LHCN-M2 (cell line): ENCODE data around the gene CAPSL. TPM values are rescaled to one million over a fixed set of nuclear protein-coding genes. Genes with fewer than 3 reads are reported as not detected.
"Not testable (repeated sequence)": the region's sequence is repeated elsewhere in the genome, so short reads cannot be mapped to it uniquely, and the experiment has no call there.

Experiments used
- DNase-seq: peaks from one replicate; pipeline ENCODE4 v3.0.0-alpha.2; 2012; ENCODE audit warnings: low read depth
- total RNA-seq: library from RNA; depleted of rRNA; stranded (reverse); fragments of >200 nt; gene quantifications from 2 replicates; pipeline ENCODE4 v1.2.3, GENCODE V29; 2014; rRNA removed

Gene CAPSL
- total RNA-seq, 1 experiment from 2014 or later: 0.52 TPM

DNA sequence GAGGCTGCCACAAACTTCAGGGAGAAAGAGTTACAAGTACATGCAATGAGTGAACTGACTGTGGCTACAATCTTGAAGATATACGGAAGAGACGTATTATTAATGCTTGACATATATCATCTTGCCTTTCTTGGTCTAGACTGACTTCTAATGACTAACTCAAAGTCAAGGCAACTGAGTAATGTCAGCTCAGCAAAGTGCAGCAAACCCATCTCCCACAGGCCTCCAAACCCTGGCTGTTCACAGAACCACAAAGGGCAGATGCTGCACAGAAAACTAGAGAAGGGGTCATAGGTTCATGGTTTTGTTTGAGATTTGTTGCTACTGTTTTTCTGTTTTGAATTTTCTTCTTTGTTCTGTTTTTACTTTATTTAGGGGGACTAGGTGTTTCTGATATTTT, 60.8 kb downstream of the CAPSL start:
- no peak for DNase-seq

DNA sequence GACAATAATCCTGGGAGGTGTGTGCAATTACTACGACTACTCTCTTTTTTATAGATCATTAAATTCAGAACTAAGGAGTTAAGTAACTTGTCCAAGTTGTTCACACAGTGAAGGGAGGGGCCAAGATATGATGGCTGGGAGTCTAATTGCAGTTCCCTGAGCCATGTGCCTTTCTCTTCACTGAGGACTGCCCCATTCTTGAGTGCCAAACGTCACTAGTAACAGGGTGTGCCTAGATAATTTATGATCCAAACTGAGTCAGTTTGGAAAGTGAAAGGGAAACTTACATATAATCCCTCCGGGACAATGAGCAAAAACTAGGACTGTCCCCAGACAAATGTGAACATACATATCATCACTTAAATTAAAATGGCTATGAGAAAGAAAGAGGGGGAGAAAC, 61.5 kb downstream of the CAPSL start:
- DNase-seq: peak; percentile 38

DNA sequence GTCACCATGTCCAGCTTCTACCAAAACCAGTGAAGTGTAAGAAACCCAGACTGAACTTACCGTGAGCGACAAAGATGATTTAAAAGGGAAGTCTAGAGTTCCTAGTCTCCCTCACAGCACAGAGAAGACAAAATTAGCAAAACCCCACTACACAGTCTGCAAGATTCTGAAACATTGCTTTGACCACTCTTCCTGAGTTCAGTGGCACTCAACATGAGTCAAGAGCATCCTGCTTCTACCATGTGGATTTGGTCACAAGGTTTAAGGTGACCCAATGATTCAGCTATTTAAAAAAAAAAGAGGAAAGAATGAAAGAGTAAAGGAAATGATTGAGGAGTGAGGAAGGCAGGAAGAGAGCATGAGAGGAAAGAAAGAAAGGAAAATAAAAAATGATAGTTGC, 62.0 kb downstream of the CAPSL start:
- no peak for DNase-seq

DNA sequence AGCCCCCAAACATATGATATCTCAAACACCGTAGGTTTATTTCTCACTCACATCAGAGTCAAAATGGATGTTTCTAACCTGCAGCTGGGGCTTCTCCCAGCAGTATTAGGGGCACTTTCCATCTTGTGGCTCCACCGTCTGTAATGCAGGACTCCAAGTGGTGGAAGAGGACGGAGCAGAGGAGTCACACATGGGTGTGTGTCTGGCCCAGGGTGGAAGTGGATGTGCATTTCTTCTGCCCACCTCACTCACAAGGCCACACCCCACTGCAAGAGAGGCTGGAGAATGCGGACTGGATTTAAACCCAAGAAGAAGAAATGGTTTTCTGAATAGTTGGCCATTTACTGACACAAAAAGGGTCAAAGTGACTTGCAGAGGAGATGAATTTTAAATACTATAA, 67.8 kb downstream of the CAPSL start:
- DNase-seq: no peak

DNA sequence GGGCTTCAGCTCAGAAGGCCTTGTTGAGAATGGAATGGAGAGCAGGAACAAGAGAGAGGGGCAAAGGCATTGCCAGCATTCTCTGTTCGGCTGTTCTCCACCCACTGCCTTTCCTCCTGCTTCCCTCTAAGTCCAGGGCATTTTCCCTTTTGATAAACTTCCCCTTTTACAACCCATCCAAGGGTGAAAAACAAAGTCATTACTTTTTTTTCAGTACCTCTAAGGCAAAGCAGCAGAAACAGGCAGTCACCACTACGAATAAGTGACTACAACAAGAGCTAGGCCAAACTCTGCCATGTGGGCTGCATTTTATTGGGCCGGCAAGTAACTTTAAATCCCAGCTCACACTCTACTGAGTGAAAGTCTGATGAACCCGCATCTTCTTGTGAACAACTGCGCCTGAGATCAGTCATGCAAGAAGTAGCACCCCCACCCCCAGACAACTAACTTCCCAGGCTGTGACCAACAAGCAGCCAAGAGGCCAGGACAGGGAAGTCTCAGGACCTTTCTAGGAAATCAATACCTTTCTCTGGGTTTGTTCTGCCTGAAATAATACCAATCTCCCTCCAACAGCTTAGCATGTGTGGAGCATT, 68.6 kb downstream of the CAPSL start:
- DNase-seq: no peak

DNA sequence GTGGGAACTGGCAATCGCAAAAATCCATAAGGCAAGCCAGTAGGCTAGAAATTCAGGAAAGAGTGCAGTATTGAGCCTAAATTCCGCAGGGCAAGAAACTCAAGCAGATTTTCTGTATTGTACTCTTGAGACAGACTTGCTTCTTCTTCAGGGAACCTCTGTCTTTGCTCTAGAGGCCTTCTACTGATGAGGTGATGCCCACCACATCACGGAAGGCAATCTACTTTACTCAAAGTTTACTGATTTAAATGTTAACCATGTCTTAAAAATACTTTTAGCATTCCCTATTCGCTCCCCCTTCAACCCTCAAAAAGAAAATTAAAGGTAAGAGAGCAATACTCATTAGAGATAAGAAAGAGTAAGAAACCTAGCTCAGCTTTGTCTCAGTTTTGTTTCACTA, 70.4 kb downstream of the CAPSL start:
- DNase-seq: no peak

DNA sequence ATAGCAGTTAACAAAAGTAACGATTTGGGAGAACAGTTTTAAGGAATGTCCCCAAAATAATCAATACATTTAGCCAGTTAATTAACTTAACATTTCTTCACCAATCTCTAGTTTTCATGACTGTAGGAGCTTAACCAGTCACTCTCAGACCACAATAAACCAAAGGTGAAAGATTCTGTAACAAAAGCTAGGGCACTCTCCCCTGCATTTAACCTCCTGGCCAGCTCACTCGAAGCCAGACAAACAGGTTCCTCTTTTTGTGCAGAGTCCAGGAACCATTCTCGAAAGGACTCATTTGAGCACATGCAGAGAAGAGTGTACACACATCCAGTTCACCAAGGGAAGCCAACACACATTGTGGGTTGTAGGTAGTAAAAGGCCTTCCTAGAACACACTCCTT, 75.3 kb downstream of the CAPSL start:
- no peak for DNase-seq

DNA sequence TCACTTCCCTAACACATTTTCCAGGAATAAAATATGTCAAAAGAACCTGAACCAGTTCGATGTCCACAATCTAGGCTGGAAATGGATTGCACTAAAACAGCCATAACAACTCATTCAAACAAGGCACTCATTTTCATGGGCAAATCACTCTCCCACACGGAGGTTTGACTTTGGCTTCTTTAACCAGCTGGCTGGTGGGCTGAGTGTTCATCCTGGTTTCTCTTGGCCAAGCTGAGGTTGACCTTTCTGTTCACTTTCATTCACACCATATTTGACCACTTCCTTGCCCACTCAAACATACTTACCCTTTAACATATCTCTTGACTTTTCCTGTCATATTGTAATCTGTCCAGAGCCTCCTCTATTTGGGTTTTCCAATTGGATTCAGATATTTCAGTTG, 76.3 kb downstream of the CAPSL start:
- DNase-seq: no peak

DNA sequence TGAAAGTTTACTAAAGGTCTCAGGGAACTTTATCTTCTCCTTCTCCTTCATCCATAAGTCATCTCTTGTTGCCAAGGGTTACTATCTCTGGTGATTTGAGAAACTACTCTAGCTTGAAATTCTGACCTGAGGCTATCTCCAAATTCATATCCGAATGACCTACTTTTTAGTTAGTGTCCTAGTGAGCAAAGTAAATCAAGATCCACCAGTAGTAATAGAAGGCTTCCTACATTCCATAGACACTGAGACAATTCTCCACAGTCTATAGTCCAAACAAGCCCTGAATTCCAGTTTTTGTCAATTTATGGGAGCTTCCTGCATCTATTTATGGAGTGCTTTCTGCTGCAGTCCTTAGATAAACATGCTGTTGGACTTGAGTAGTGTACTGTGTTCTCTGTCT, 76.7 kb downstream of the CAPSL start:
- DNase-seq: no peak

DNA sequence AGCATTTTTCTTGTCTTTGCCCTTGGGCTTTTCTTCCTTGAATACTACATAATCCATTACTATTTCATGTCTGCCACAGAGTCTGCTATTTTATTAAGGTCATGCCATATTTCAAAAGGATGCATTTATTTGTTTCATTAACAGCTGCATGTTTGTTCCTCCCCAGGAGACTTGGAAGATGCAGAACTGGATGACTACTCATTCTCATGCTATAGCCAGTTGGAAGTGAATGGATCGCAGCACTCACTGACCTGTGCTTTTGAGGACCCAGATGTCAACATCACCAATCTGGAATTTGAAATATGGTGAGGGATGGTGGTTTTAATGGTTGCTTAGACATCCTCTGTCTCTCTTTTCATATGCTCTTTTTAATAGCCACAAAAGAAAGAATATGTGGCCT, 77.7 kb downstream of the CAPSL start:
- DNase-seq: peak; percentile 72

DNA sequence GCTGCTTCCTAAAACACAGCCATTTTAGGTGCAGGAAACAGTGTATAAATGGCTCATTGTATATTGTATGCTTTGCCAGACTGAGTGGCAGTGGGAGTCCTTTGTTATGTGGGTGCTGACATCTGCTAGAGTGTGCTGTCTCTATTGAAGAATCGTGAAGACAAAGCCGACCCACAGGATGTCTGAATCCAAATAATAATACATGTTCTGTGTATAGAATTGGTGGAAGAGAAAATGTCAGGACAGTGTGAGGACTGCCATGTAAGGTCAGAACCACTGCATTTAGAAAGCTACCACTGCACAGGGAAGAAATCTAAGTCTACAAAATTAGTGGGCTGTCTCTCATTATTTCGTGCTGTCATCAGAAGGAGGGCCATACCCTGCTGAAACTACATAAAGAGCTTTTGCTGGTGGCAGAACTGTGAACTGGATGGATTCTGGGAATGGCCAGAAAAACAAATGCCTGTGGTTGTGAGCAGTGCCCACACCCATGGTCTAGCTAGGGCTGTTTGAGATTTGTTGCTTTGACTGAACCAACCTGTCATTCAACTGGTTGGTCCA, 79.2 kb downstream of the CAPSL start:
- DNase-seq: peak; percentile 69

DNA sequence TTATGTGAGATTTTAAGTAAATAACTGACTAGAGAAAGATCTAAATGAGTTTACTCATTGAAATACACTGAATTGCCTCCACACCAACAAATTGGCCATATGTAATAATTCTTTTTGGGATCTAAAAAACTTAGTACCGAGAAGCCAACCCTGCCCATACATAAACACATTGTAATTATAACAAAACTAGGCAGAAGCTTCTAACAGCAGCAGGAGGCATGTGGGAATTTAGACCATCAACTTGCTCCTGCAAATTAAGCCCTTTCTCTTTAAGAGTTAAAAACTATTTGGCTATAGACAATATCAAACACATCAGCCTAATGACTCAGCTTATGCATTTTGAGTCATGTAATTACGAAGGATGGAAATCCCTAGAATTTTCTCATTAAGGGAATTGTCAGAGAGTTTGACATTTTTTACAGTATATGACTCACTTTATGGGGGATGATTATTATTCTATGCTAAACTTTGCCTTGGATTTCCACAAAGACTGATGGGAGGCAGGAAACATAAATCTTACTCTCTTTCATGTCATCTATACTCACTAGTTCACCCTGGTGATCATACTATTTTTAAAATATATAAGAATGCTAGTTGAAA, 80.7 kb downstream of the CAPSL start:
- DNase-seq: peak; percentile 88

DNA sequence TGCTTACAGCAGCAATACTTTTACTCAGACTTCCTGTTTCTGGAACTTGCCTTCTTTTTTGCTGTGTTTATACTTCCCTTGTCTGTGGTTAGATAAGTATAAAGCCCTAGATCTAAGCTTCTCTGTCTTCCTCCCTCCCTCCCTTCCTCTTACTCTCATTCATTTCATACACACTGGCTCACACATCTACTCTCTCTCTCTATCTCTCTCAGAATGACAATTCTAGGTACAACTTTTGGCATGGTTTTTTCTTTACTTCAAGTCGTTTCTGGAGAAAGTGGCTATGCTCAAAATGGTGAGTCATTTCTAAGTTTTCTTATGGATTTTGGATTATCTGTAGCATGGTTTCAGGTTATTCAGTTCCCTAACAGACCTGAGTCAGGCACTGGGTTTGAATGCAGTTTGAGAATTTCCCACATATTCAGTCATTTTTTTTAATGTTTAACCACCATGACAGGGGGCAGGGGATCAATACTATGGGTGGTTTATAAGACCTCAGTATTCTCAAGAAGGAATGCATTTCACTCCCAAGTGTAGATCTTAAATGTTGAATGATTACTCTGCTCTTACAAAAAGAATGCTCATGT, 81.6 kb downstream of the CAPSL start, which contains the start of gene IL7R:
Gene IL7R (plus strand): TSS at position 127 of the 587 bp plus-strand sequence. CDS start 87 bp downstream, at position 214.
- DNase-seq: peak; percentile 33

DNA sequence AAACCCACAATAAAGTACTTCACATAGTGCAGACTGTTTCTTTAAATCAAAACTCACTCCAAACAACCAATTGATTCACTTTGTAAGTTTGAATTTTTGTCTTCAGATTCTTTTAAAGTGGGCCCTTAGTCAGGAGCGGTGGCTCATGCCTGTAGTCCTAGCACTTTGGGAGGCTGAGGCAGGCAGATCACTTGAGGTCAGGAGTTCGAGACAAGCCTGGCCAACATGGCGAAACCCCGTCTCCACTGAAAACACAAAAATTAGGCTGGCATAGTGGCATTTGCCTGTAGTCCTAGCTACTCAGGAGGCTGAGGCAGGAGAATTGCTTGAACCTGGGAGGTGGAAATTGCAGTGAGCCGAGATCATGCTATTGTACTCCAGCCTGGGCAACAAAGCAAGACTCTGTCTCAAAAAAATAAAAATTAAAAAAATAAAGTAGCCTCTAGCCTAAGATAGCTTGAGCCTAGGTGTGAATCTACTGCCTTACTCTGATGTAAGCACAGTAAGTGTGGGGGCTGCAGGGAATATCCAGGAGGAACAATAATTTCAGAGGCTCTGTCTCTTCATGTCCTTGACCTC, 82.1 kb downstream of the CAPSL start:
- not testable (repeated sequence) for DNase-seq

DNA sequence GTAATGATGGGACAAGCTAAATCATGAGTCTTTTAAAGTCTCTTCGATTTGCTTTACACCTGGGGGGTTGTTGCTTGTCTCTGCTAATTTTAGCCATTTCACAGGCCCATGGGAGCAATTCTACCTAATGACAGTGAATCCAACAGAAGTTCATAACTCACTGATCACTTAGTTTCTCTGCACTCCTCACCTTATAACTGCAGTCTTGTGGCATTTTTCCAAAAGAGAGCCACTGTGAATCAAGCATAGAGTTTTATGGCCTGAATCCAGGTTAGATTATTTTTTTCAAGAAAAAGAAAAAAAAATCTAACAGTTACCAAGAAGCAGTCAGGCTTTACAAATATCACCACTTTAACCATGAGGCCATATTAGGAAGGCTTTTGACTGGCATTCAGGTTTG, 83.2 kb downstream of the CAPSL start:
- DNase-seq: no peak

Other genes starting within 250 kb of the CAPSL start
- 6.7 and 7.3 TPM in 2 replicates for gene IL7R, start 81.7 kb downstream of the CAPSL start, total RNA-seq
- not detected in 2 replicates for gene UGT3A1, start 52.8 kb upstream of the CAPSL start, total RNA-seq
- gene UGT3A2, start 128.3 kb upstream of the CAPSL start, total RNA-seq: 1.1 TPM in 1 of 2 replicates, not detected in the other
- 14.7 and 15.9 TPM in 2 replicates for gene LMBRD2, start 213.3 kb upstream of the CAPSL start, total RNA-seq
- 62.6 and 88.0 TPM in 2 replicates for gene SKP2, start 213.5 kb upstream of the CAPSL start, total RNA-seq